Sigmoid colon (tissue), 7 donors: ENCODE data around the gene STK24. TPM values are rescaled to one million over a fixed set of nuclear protein-coding genes. Genes with fewer than 3 reads are reported as not detected.
A peak's percentile ranks its signal among the peaks of the same experiment; 100 is the strongest.

Experiments used
- DNase-seq: peaks from one replicate; pipeline ENCODE4 v3.0.0-alpha.2; 2019
- H3K27ac ChIP-seq, 4 donors: fragments of 200-600 bp; sonication (generic); one replicate each; pipeline ENCODE4 v1.5.1; 2016 to 2019; ENCODE audit warnings: mild to moderate bottlenecking in 1 of 4
- H3K27me3 ChIP-seq, 3 donors: fragments of 200-600 bp; sonication (generic); one replicate each; pipeline ENCODE4 v1.5.1; 2019; ENCODE audit warnings: mild to moderate bottlenecking in 1 of 3
- H3K36me3 ChIP-seq, 4 donors: fragments of 200-600 bp; sonication (generic); one replicate each; pipeline ENCODE4 v1.5.1; 2016 to 2019
- H3K4me1 ChIP-seq, 4 donors: fragments of 200-600 bp; sonication (generic); one replicate each; pipeline ENCODE4 v1.5.1; 2017 to 2019
- H3K4me3 ChIP-seq, 4 donors: fragments of 200-600 bp; sonication (generic); one replicate each; pipeline ENCODE4 v1.5.1; 2017 to 2019; ENCODE audit warnings: mild to moderate bottlenecking in 2 of 4, moderate library complexity in 1 of 4
- H3K9me3 ChIP-seq, 4 donors: fragments of 200-600 bp in 3 of 4; sonication (generic) in 3 of 4; one replicate each; pipeline versions ENCODE4 v1.5.1 to v1.6.1; 2013 to 2019
- CTCF ChIP-seq, 4 experiments: fragments of 450-650 bp in 3 of 4; fragments of 200-600 bp in 1 of 4; IDR thresholded peaks; one replicate each; pipeline ENCODE4 v1.5.1; 2016 to 2019; ENCODE audit warnings: antibody characterized with exemption in 4 of 4, mild to moderate bottlenecking in 3 of 4, moderate library complexity in 2 of 4
- EP300 ChIP-seq, 4 donors: sonication (generic); formaldehyde crosslinking; IDR thresholded peaks; one replicate each; pipeline ENCODE4 v1.6.1; 2017; ENCODE audit warnings: antibody characterized with exemption in 4 of 4
- POLR2A ChIP-seq, 2 donors: fragments of 450-650 bp; IDR thresholded peaks; one replicate each; pipeline ENCODE4 v1.6.1; 2016; ENCODE audit warnings: antibody characterized with exemption in 2 of 2, mild to moderate bottlenecking in 2 of 2, moderate library complexity in 2 of 2
- POLR2AphosphoS5 ChIP-seq, 4 donors: sonication (generic); formaldehyde crosslinking; IDR thresholded peaks; one replicate each; pipeline ENCODE4 v1.6.1; 2017; ENCODE audit warnings: antibody characterized with exemption in 4 of 4
- WGBS, 2 donors: extraction: QIAGEN DNeasy Blood & Tissue Kit; methylation state at CpG; one replicate each; pipeline ENCODE4 v1.1.7; 2013; 5-methylcytosine and 5-hydroxymethylcytosine counted together
- intact Hi-C: fragments of 100-400 bp; cut with DNase I; formaldehyde crosslinking; loops from one replicate; pipeline ENCODE4 v1.15.1; 2023
- polyA plus RNA-seq, 3 donors: library from polyadenylated mRNA; stranded (reverse); fragments of 200-250 nt; gene quantifications; one replicate each; pipeline ENCODE4 v1.2.3, GENCODE V29; 2013
- total RNA-seq, 4 donors: library from RNA; depleted of rRNA; stranded (reverse); fragments of >200 nt; gene quantifications; one replicate each; pipeline ENCODE4 v1.1.0, GENCODE V29; 2016
- donor health status: healthy with polysubstance abuse.
- donor health status: Bipolar disorder and iron deficiency.
- donor health status: healthy.

The STK24 gene
- total and polyA plus RNA-seq, 7 donors = 59.7 to 200 (median 78.9) TPM

DNA sequence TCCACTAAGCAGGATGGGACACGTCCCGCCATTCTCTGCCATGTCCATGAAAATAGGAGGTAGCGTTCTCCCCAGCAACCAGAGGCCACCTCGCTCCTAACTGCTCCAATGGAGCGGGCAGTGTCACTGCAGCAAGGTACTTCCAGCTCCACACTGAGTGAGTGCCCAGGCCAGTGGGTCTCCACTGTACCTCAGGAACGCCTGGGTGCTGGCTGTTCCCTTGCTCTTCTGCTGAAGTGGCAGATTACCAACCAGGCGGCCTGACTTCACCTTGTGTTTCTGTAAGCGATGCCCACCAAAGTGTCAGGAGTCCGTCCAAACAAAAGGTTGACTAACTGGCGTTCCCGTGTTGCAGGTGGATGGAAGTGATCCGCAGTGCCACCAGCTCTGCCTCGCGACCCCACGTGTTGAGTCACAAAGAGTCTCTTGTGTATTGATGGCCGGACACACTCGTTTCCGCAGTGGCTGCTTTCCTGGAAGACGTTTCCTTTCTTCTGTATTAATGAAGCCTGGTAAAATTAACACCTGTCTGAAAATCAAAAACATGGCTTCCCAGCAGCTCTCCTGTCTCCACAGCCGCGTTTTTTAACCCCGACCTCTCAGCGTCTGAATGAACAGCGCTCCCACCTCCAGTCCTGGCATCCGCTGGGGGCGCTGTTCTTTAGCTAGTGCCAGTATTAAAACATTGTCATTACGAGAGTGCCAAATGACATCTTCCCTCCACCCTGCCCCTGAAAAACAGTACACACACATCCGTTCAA, 128.8 kb downstream of the STK24 start:
- Histone ChIP-seq H3K27ac (peak overlapping the region in 2 of 4 donors; percentile 82 to 87), H3K4me3 (no peak overlapping the region), H3K9me3 (no peaks in the 10 kb centered on the region), H3K36me3 (peaks cover 0 to 38% (median 7%) of the 10 kb centered on the region in 4 donors), H3K27me3 (no peaks in the 10 kb centered on the region), H3K4me1 (peaks cover 0 to 50% (median 37%) of the 10 kb centered on the region in 4 donors)
- TF ChIP-seq POLR2A (IDR thresholded peaks at IDR 0.05) (no peak), POLR2AphosphoS5 (IDR thresholded peaks at IDR 0.05) (peak in 1 of 4 donors; percentile 4), CTCF (IDR thresholded peaks at IDR 0.05) (peak in 3 of 4 experiments; percentile 33 to 55 (median 51)), EP300 (IDR thresholded peaks at IDR 0.05) (no peak)
- WGBS, 2 donors = 82 to 84% methylated on average over 28 of the region's 28 CpGs
- intact Hi-C loops = no loop called here
- DNase-seq = no peak

DNA sequence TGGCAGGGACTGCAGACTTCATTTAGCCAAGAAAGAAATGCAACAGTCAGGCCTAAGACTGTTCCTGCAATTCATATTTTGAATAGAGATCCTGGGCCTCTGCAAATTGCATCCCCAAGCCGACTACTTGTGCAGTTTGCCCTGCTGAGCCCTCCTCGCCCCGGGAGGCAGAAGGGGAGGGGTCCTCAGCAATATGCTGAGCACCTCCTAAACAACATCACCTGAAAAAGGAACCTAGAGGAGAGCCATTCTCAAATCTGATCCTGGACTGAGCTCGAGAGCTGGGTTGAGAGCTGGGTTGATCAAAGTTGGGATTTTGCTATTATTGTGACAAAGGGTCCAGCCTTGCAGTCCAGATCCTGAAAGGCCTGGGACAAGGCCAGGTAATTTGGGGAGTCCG, 129.8 kb downstream of the STK24 start:
- peak overlapping the region in 2 of 4 donors; percentile 67 to 68 for H3K27ac ChIP-seq
- H3K4me3 ChIP-seq = no peak overlapping the region
- intact Hi-C loops = no loop called here
- H3K27me3 ChIP-seq = no peaks in the 10 kb centered on the region
- no peak for TF ChIP-seq POLR2A (IDR thresholded peaks at IDR 0.05)
- TF ChIP-seq EP300 (IDR thresholded peaks at IDR 0.05) = no peak
- TF ChIP-seq CTCF (IDR thresholded peaks at IDR 0.05) = no peak
- TF ChIP-seq POLR2AphosphoS5 (IDR thresholded peaks at IDR 0.05) = no peak
- no peaks in the 10 kb centered on the region for H3K9me3 ChIP-seq
- peaks cover 0 to 36% (median 7%) of the 10 kb centered on the region in 4 donors for H3K36me3 ChIP-seq
- H3K4me1 ChIP-seq = peaks cover 0 to 46% (median 37%) of the 10 kb centered on the region in 4 donors
- WGBS, 2 donors = 90 to 91% methylated on average over 5 of the region's 5 CpGs
- DNase-seq = no peak

DNA sequence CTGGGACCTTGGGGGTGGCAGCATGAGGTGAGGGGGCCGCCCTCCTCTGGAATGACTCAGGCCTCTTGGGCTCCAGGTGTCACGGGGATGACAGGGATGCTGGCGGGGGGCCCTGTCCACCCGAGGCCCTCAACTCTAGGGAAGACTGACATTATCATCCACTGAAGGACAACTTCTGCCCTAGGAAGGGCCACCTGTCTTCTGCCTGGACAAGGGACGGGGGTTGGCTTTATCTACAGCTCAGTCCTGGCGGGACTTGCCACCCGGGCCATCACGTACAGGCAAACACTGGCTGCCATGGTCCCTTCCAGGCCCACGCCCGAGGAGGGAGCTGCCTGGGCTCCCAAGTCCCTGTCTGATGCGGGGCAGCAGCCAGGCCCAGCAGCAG, 130.7 kb downstream of the STK24 start:
- DNase-seq = no peak
- H3K27ac ChIP-seq = peak overlapping the region; percentile 51 to 68 (median 66)
- 87 to 93% methylated on average over 11 of the region's 11 CpGs for WGBS, 2 donors

GRCh38 chr13:98445340-98446233, 131.3 kb downstream of the STK24 start:
- no peak overlapping the region for H3K4me3 ChIP-seq
- H3K4me1 ChIP-seq = peaks cover 0 to 31% (median 22%) of the 10 kb centered on the region in 4 donors
- H3K36me3 ChIP-seq = peaks cover 0 to 49% (median 8%) of the 10 kb centered on the region in 4 donors
- H3K27me3 ChIP-seq = no peaks in the 10 kb centered on the region
- intact Hi-C loops = loop anchor here (1.0 kb wide), 2 partner anchors 208 to 228 kb away; no protein-coding TSS in a partner anchor
- TF ChIP-seq POLR2A (IDR thresholded peaks at IDR 0.05) (no peak), POLR2AphosphoS5 (IDR thresholded peaks at IDR 0.05) (peak in 2 of 4 donors; percentile 24 to 49), CTCF (IDR thresholded peaks at IDR 0.05) (peak; percentile 95 to 99 (median 96))
- WGBS, 2 donors = 25 to 27% methylated on average over 18 of the region's 18 CpGs
- no peaks in the 10 kb centered on the region for H3K9me3 ChIP-seq
- DNase-seq = peak; percentile 89
- peak overlapping the region; percentile 51 to 68 (median 66) for H3K27ac ChIP-seq

More for the DNA sequence above, 130.7 kb downstream of the STK24 start:
- H3K27me3 ChIP-seq = no peaks in the 10 kb centered on the region
- peaks cover 0 to 37% (median 29%) of the 10 kb centered on the region in 4 donors for H3K4me1 ChIP-seq
- intact Hi-C loops = no loop called here
- no peak for TF ChIP-seq POLR2A (IDR thresholded peaks at IDR 0.05)
- TF ChIP-seq EP300 (IDR thresholded peaks at IDR 0.05) = no peak
- TF ChIP-seq POLR2AphosphoS5 (IDR thresholded peaks at IDR 0.05) = peak in 1 of 4 donors; percentile 6
- H3K4me3 ChIP-seq = no peak overlapping the region
- H3K9me3 ChIP-seq = no peaks in the 10 kb centered on the region
- H3K36me3 ChIP-seq = peaks cover 0 to 42% (median 7%) of the 10 kb centered on the region in 4 donors
